Measurements from ENCODE around the gene PPP1R1B.

GRCh38 chr17:39642291-39643074 lies 15.7 kb downstream of the PPP1R1B start:
- TF ChIP-seq POLR2A (IDR thresholded peaks at IDR 0.05; ENCODE audit: low read depth, low read length) (no peak), CTCF (conservative IDR thresholded peaks at IDR 0.05; ENCODE audit: low read depth, low read length) (no peak), RAD21 (IDR thresholded peaks at IDR 0.05; ENCODE audit: low read length) (no peak), USF2 (IDR thresholded peaks at IDR 0.05; ENCODE audit: low read depth, low read length) (no peak), CHD1 (IDR thresholded peaks at IDR 0.05; ENCODE audit: low read depth, low read length) (no peak), BHLHE40 (IDR thresholded peaks at IDR 0.05; ENCODE audit: low read depth, low read length) (no peak), MAFK (IDR thresholded peaks at IDR 0.05; ENCODE audit: low read depth, low read length) (no peak), MXI1 (IDR thresholded peaks at IDR 0.05; ENCODE audit: borderline replicate concordance, low read depth, low read length) (no peak), RCOR1 (IDR thresholded peaks at IDR 0.05; ENCODE audit: insufficient replicate concordance, low read length) (no peak), RFX5 (IDR thresholded peaks at IDR 0.05; ENCODE audit: low read depth, low read length) (no peak), SMC3 (IDR thresholded peaks at IDR 0.05; ENCODE audit: low read depth, low read length) (no peak), CEBPB (IDR thresholded peaks at IDR 0.05; ENCODE audit: low read depth, low read length) (no peak)
